ENCODE data around the gene AADACL3.

AADACL3 gene

DNA sequence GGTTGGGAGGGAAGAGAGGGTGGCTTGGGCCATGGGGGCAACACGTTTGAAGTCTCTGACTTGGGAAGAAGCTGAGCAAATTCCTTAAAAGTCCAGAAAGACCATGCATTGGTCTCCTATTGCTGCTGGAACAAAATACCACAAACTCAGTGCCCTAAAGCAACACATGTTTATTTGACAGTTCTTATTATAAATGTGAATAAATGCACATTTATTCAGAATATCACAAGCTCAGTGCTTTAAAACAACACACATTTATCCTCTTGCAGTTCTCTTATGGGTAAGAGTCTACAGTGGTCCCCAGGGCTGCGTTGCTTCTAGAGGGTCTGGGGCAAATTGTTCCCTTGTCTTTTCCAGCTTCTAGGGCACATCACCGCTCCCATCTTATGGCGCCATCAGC, 47.6 kb downstream of the AADACL3 start:
- DNase-seq (ENCODE audit: low spot score) (no peak), FAIRE-seq (no peak)

DNA sequence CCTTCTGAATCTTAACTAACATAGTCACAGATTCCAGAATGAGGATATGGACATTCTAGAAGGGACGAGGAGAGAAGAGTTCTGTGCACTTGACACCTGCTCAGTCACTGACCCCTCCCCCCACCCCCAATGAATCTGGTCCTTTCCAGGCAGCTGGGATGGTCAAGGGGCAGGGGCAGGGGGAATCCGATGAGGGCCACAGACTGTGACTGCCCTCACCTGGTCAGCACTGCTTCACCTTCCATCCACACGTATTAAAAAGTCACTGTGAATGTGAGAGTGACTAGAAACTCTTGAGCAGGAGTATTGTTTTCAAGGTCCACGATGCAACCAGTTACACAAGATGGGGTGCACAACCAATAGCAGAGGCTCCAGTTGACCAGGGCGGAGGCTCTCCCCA, 48.1 kb downstream of the AADACL3 start:
- DNase-seq (ENCODE audit: low spot score) (no peak), FAIRE-seq (no peak)

DNA sequence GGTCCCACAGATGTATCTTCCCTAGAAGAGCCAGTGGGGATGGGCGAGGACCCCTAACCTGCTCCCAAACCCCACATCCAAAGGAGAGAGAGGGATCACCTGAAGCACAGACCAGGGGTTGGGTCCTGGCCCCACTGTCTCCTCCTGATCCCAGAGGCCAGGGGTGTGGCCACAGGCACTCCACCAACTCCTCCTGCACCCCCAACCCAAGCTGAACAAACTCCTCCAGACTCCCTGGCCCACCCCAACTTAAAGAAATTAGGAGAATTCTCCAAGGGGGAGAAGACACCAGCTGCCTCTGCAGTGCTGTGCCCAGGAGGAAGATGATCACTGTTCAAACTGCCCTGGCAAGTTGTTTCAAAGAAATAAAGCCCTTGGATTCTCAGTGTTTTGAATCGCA, 53.1 kb downstream of the AADACL3 start:
- FAIRE-seq (no peak), DNase-seq (ENCODE audit: low spot score) (no peak)

DNA sequence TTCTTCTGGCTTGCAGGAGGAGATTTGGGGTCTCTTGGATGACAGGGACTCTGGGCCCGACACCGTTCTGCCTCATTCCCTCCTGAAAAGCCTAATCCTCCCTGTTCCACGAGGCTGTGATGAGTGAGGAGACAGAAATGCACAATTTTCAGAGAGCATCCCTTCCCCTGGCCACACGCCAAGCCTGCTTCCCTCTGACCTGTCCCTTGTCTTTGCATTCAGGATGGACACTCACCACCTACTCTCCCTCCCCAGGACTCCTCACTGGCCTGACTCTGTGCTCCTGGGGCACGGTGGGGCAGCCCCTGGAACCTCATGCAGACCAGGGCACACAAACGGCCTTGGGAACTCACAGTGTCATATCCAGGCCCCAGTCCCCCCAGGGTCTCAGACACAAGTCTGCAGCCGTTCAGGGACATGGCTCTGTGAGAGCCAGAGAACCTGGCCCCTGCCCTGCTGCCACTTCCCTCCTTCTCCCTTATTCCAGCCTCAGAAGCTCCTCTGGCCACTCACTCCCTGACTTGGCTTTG, 54.1 kb downstream of the AADACL3 start:
- no peak for DNase-seq (ENCODE audit: low spot score)

DNA sequence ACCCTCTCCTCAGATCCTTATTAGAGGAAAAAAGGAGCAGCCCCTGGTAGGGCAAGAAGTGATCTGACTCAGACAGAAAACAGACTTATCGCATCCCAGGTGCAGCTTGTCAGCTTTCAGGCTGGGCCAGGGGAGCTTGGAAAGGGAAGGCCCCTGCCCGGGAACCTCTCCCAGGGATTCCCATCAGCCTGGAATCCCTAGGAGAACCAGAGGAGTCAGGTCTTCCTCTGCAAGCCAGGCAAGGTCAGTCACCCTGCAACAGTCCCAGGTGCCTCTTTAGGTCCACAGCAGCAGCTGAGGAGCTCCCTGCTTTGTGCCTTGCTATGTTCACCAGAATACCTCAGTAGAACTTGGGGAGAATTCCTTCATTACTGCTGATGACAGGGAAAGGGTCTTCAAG, 54.7 kb downstream of the AADACL3 start:
- DNase-seq (ENCODE audit: low spot score), result no peak
- no peak for FAIRE-seq

More for the DNA sequence above, 54.1 kb downstream of the AADACL3 start:
- no peak for FAIRE-seq

- FAIRE-seq, result no peak
These were observed 55.3 kb downstream of the AADACL3 start for GRCh38 chr1:12771186-12771585.

DNA sequence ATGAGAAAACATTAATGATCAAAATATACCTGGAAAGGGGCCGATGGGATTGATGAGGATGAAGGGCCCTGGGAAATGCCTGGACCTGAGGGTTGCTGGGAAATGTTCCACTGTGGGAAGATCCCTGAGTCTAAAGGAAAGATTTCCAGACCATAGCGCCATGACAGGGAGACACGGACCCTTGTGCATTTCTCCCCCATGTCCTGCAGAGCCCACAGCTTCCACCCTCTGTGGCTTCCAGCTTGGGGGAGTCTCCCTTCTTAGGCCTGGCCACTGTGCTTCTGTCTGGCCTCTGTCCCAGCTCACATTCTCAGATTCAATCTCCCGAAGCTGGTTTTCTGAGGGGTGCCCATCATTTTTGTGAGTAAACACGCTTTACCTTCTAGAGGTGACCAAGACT, 56.6 kb downstream of the AADACL3 start:
- FAIRE-seq, result no peak
- DNase-seq (ENCODE audit: low spot score), result no peak

More at GRCh38 chr1:12771186-12771585, 55.3 kb downstream of the AADACL3 start:
- DNase-seq (ENCODE audit: low spot score), result no peak

GRCh38 chr1:12773438-12773837, 57.5 kb downstream of the AADACL3 start, which contains the start of gene PRAMEF12:
PRAMEF12 (plus strand) TSS chr1:12773738; CDS start chr1:12774868, 1,130 bp downstream.
- DNase-seq (ENCODE audit: low spot score), result no peak
- no peak for FAIRE-seq

GRCh38 chr1:12774801-12775345, 59.0 kb downstream of the AADACL3 start:
- DNase-seq (ENCODE audit: low spot score), result no peak
- no peak for FAIRE-seq

DNA sequence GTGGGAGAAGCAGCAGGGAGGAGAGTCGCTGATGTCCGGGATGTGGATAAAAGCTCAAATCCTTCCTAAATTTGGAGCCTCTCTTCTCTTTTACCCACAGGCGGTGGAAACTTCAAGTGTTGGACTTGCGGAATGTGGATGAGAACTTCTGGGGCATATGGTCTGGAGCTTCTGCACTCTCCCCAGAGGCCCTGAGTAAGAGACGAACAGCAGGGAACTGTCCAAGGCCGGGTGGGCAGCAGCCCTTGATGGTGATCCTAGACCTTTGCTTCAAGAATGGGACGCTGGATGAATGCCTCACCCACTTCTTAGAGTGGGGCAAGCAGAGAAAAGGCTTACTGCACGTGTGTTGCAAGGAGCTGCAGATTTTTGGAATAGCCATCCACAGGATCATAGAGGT, 59.5 kb downstream of the AADACL3 start:
- no peak for DNase-seq (ENCODE audit: low spot score)
- FAIRE-seq, result no peak

- FAIRE-seq (no peak), DNase-seq (ENCODE audit: low spot score) (no peak)
These were observed 61.1 kb downstream of the AADACL3 start for GRCh38 chr1:12776801-12777557.

All from urothelium cell line (cell line).